Astrocyte (in vitro differentiated cells and primary cell): ENCODE measurements around the gene KCNMA1.

Experiments used
- CTCF ChIP-seq: IDR thresholded peaks from 2 replicates; pipeline ENCODE4 v1.5.1; 2011; ENCODE audit warnings: low read depth, mild to moderate bottlenecking, inconsistent platforms, low read length, moderate library complexity; ENCODE audit not compliant: insufficient read depth
- EZH2 ChIP-seq: IDR thresholded peaks from 2 replicates; pipeline ENCODE4 v1.6.1; 2012; ENCODE audit warnings: mild to moderate bottlenecking, low read length, inconsistent platforms; ENCODE audit not compliant: insufficient read depth

DNA sequence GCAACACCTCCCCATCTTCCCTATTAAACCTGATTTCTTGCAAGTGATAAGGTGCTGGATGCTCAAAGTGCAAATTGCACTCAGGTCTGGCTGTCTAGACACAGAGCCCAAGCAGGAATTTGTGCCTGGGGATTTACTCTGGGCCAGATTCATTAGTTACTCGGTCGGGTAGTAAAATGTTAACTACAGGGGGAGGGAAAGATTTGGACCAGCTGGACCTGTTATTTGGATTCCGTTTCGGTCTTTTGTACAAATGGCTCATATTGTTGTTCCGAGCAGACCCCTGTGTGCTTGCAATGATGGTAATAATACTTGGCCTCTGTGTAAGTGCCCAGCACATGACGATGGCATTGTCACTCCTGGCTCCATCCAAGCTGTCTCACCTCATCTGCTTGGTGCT, 609.6 kb downstream of the KCNMA1 start:
- no peak for TF ChIP-seq CTCF
- no peak for TF ChIP-seq EZH2
